HG03342 (cell line): ENCODE data around the gene PLA2G4B.

Experiments used
- ATAC-seq: cut with Tn5 transposase; IDR thresholded peaks from one replicate; pipeline ENCODE4 v1.9.1; 2021; ENCODE audit warnings: mild to moderate bottlenecking, moderate library complexity; ENCODE audit not compliant: unreplicated experiment

PLA2G4B gene

GRCh38 chr15:41848631-41849030 is 10.0 kb downstream of the PLA2G4B start:
- no peak for ATAC-seq

GRCh38 chr15:41849204-41849603 is 10.6 kb downstream of the PLA2G4B start:
- no peak for ATAC-seq

GRCh38 chr15:41849861-41850260 is 11.2 kb downstream of the PLA2G4B start:
- ATAC-seq: no peak

GRCh38 chr15:41850482-41851166 is 12.0 kb downstream of the PLA2G4B start:
- no peak for ATAC-seq

GRCh38 chr15:41851167-41851523 is 12.5 kb downstream of the PLA2G4B start:
- ATAC-seq: no peak

GRCh38 chr15:41851755-41852370 is 13.2 kb downstream of the PLA2G4B start:
- ATAC-seq: no peak

GRCh38 chr15:41852736-41853590 is 14.3 kb downstream of the PLA2G4B start:
- ATAC-seq: no peak

GRCh38 chr15:41853831-41854230 is 15.2 kb downstream of the PLA2G4B start:
- no peak for ATAC-seq

GRCh38 chr15:41854443-41854842 is 15.8 kb downstream of the PLA2G4B start:
- no peak for ATAC-seq

GRCh38 chr15:41855261-41855961 is 16.8 kb downstream of the PLA2G4B start:
- ATAC-seq: no peak

- ATAC-seq: no peak
Measured at GRCh38 chr15:41856262-41856661, 17.6 kb downstream of the PLA2G4B start.

- ATAC-seq: no peak
Measured at GRCh38 chr15:41856716-41857115, 18.1 kb downstream of the PLA2G4B start.

- no peak for ATAC-seq
Measured at GRCh38 chr15:41857316-41857715, 18.7 kb downstream of the PLA2G4B start.

- ATAC-seq: no peak
Measured at GRCh38 chr15:41858756-41859155, 20.1 kb downstream of the PLA2G4B start.

GRCh38 chr15:41860049-41860828 is 21.6 kb downstream of the PLA2G4B start:
- no peak for ATAC-seq

- no peak for ATAC-seq
Measured at GRCh38 chr15:41861736-41862356, 23.2 kb downstream of the PLA2G4B start.

GRCh38 chr15:41862515-41863116 is 24.0 kb downstream of the PLA2G4B start:
- ATAC-seq: no peak

GRCh38 chr15:41865490-41866055 is 26.9 kb downstream of the PLA2G4B start:
- no peak for ATAC-seq

- no peak for ATAC-seq
Measured at GRCh38 chr15:41866263-41866703, 27.6 kb downstream of the PLA2G4B start.
